NCI-H1417 treated with DMSO at 0.1 percent for 48 hours (cell line): Measurements from ENCODE around the gene CFAP74.
"Not testable (repeated sequence)": the region's sequence is repeated elsewhere in the genome, so short reads cannot be mapped to it uniquely, and the experiment has no call there.

Source experiments
- DNase-seq: peaks from one replicate; lab custom pipeline; 2025; lab: John Stamatoyannopoulos, UW

Gene CFAP74

GRCh38 chr1:1895060-1895418 is 108.5 kb downstream of the CFAP74 start:
- no peak for DNase-seq

DNA sequence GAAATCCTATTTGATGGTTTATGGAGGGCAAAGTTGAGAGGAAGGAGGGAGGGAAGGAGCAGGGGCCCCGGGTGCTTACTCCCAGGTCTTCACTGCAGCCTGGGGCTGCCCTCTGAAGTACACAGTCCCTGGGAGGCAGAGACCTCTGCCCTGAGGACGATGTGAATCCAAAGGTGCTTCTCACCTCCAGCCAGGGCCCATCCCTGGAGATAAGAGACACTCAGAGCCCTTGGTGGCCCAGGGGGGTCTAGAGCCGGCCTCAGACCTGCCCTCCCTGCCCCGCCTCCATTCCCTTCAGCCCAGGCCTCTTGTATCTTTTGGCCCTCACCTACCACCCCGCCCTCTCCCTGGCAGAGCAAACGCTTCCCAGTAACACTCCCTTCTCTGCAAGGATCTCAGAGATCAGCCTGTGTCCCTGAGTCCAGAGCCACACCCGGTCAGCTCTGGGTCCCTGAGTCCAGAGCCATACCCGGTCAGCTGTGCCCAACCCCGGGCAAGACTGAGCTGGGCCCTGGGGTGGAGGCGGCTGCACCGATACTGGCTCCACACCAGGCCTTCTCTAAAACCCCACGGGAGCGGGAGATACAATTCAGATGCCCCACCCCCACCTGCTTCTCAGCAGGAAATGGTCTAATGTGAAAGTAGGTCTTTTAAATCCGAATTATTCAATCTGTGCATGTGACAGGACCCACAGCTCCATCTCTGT is 109.1 kb downstream of the CFAP74 start:
- no peak for DNase-seq

DNA sequence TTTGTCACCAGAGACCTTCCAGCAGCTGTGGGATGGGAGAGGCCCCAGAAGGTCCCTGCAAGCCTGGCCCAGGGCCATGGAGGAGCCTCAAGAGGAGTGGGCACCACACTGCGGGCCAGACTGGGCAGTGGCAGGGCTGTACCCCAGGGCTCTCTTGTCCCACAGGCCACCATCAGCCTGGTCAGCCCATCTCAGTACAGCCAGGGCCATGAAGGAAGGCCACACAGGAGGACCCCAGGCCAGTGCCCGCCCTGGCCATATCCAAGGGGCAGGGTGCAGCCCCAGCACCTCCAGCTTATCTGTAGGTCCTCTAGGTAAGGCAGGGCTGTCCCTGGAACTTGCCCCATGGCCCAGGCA is 109.6 kb downstream of the CFAP74 start:
- no peak for DNase-seq

DNA sequence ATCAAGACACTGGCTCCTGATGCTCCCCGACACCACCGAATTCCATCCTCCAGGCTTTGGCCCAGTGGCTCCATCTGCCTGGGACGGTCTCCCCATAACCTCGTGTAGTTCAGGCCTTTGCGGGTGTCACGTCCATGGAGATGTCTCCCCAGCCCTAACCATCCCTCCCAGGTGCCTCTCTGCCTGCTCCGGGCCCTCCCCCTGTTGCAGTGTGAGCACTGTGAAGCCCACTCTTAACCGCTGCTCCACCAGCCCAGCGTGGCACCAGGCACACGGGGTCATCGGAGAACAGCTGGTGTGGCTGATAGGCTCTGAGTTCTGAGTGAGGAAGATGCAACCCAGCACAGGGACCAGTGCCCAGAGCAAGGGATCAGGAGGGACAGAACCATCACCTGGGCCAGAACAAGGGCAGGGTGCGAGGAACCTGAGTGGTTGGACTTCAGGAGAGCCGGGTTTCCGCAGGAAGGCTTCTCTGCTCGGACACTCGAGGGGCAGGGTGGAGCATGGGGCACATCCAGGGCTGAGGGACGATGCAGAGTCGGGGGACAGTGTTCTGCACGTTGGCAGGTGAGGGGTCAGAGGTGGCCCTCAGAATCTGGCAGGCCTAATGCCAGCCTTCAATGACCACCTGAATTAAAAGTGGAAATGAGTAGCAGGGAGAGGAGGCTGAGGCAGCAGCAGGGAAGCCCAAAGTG is 110.1 kb downstream of the CFAP74 start:
- DNase-seq, result no peak

- DNase-seq, result no peak
Measured at GRCh38 chr1:1892763-1893120, 110.8 kb downstream of the CFAP74 start.

DNA sequence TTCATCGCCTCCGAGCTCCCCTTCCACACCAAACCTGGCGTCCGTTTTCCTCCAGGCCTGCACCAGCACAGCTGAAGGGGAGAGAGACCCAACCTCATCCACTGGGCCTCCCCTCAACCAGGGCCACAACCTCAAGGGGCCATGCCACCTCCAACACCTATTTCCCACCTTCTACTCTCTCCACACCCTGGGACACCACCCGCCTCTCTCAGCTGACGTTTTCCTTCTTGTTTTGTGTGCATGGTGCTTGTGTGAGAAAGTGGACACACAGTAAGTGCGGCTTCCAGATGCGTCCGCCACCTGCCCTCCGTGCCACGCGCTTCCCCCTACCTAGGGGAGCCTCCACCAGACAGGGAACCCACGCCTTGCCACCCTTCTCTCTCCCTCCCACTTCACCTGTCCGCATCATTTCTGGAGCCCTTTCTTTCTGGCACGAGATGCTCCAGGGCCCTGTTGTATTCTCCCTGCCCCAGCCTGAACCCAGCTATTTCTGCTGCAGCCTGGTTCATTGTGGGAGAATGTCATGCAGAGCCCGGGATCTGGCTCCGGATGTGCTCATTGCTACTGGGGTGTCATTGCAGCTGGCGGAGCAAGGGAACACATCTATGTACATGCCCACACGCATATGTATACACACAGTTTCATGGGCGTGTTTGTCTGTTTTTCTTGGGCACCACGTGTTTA is 111.4 kb downstream of the CFAP74 start:
- no peak for DNase-seq

DNA sequence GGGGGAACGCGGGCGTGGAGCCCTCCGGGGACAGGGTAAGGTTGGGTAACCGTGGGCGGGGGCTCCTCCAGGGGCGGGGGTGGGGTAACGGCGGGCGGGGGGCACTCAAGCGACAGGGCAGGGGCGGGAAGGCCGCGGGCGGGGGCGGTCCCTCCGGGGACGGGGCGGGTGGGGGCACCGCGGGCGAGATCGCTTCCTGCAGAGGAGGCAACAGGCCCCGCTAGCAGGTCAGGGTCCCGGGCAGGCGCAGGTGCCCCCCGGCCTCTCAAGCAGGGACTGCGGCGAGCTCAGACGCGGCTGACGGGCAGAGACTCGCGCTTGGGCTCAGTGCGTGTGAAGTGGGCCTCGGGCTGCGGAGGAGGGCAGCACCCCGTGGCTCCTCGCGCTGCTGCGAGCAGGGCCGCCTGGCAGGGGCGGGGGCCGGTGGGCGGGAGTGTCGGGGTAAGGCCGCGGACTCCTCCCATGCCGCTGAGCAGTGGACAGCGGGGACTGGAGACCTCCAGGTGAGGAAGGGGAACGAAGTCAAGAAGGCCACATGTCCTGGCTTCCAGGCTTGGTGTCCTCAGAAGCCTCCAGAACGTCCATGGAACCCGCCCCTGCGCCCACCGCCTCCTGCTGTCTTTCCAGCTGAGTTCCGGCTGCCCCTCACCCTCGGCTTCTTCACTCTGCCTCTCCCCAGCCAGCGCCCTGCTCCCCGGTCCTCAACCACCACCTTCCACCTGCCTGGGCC is 112.1 kb downstream of the CFAP74 start:
- DNase-seq, result no peak

GRCh38 chr1:1890506-1891348 is 112.9 kb downstream of the CFAP74 start, which contains the start of gene GNB1:
GNB1 (minus strand) TSS chr1:1891087; CDS start chr1:1825453, 65,634 bp downstream.
- peak; percentile 39 for DNase-seq

- DNase-seq, result no peak
Measured at GRCh38 chr1:1889847-1890505, 113.6 kb downstream of the CFAP74 start.

DNA sequence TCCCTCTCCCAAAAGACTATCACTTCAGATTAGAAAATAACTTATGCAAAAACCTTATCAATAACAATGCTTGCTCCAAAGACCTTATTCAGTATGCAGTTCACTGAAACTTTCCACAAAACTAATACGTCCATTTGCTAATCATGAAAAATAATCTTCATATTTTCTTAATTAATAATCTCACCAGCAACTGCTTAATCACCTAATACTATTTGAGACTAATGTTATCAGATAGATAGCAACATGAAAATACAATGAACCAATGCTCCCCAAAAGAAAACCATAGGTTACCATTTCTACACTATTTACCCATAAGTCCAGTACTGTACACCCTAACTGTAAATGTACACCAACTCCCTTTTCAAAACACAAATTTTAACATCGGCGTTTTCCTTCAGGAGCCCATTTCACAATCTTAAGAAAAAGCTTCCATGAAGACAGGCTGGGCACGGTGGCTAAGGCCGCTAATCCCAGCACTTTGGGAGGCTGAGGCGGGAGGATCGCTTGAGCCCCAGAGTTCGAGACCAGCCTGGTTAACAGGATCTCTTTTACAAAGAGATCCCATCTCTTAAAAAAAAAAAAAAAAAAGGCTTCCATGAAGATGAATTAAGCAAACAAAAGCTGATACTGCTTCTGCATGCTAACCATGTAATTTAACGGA is 114.4 kb downstream of the CFAP74 start:
- DNase-seq, result no peak

DNA sequence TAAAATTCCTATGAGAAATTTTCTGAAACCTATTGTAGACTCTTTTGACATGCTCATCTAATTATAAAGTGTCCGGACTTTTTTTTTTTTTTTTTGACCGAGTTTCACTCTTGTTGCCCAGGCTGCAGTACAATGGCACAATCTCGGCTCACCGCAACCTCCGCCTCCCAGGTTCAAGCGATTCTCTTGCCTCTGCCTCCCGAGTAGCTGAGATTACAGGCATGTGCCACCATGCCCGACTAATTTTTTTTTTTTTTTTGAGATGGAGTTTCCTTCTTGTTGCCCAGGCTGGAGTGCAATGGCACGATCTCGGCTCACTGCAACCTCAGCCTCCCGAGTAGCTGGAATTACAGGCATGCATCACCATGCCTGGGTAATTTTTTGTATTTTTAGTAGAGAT is 119.7 kb downstream of the CFAP74 start:
- DNase-seq, result not testable (repeated sequence)

- DNase-seq, result no peak
Measured at GRCh38 chr1:1883092-1883873, 120.3 kb downstream of the CFAP74 start.

DNA sequence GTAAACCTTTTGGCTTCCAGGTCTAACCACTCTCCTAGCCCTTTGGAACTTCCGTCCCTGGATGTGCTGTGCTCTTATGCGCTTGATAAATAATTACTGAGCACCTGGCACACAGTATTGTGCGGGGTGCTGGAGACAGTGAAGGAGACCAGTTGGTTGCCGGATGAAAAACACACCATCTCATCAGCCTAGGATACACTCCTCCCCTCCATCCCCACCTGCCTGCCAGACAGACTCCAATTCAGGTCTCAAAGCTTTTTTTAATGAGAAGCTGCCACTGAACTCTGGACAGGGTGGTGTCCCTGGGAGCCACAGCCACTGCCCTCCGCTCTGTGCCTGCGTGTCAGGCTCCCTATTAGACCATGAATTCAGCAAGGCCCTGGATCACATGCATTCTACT is 121.9 kb downstream of the CFAP74 start:
- no peak for DNase-seq

- no peak for DNase-seq
Measured at GRCh38 chr1:1880617-1881312, 122.8 kb downstream of the CFAP74 start.

DNA sequence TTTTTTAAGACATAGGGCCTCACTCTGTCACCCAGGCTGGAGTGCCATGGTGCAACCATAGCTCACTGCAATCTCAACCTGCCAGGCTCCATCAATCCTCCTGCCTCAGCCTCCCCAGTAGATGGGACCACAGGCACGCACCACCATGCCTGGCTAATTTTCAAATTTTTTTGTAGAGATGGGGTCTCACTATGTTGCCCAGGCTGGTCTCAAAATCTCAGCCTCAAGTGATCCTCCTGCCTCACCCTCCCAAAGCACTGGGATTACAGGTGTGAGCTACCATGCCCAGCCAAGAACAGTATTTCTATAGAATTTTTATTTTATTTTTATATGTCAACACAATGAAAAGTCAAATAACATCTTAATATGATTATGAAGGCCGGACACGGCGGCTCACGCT is 123.6 kb downstream of the CFAP74 start:
- DNase-seq, result no peak

GRCh38 chr1:1877865-1878436 is 125.6 kb downstream of the CFAP74 start:
- no peak for DNase-seq

DNA sequence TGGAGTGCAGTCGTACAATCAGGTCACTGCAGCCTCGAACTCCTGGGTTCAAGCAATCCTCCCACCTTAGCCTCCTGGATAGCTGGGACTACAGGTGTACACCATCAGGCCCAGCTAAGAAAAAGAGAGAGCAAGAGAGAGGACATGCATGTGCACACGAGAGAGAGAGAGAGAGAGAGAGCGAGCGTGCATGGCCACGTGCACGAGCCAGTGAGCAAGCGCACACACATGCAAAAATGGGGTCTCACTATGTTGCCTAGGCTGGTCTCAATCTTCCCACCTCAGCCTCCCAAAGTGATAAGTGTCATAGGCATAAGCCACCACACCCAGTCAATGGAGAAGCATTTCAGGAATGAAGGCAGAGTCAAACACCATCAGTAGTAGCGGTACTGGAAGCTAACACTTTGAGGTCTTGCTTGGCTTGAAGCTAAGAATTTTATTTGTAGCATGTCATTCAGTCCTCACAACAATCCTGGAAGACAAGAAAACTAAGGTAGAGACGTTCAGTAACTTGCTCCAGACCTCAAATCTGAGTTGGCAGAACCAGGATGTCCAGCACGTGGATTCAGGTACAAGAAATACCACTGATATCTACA is 127.2 kb downstream of the CFAP74 start:
- no peak for DNase-seq

- DNase-seq, result no peak
Measured at GRCh38 chr1:1875932-1876331, 127.7 kb downstream of the CFAP74 start.
